ENCODE results near the gene CDT1.

DNA sequence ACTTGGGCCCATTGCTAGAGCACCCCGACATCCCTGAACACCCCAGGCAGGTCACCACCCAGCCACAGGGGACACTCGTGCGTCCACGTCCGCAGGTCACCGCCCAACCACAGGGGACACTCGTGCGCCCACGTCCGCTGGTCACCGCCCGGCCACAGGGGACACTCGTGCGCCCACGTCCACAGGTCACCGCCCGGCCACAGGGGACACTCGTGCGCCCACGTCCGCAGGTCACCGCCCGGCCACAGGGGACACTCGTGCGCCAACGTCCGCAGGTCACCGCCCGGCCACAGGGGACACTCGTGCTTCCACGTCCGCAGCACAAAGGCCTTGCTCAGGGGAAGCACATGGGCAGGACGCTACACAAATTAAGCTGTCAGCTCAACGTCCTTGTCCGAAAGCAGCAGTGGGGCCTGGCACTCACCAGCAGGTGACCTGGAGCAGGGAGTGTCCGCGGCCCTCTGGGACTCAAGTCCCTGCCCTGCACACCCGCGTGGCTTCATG lies 35.5 kb downstream of the CDT1 start:
- TF ChIP-seq, protein P1, sequence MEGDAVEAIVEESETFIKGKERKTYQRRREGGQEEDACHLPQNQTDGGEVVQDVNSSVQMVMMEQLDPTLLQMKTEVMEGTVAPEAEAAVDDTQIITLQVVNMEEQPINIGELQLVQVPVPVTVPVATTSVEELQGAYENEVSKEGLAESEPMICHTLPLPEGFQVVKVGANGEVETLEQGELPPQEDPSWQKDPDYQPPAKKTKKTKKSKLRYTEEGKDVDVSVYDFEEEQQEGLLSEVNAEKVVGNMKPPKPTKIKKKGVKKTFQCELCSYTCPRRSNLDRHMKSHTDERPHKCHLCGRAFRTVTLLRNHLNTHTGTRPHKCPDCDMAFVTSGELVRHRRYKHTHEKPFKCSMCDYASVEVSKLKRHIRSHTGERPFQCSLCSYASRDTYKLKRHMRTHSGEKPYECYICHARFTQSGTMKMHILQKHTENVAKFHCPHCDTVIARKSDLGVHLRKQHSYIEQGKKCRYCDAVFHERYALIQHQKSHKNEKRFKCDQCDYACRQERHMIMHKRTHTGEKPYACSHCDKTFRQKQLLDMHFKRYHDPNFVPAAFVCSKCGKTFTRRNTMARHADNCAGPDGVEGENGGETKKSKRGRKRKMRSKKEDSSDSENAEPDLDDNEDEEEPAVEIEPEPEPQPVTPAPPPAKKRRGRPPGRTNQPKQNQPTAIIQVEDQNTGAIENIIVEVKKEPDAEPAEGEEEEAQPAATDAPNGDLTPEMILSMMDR (IDR thresholded peaks at IDR 0.05): no peak
- no peak for TF ChIP-seq POLR2A (IDR thresholded peaks at IDR 0.05)
